GM19397 (cell line): ENCODE data around the gene NFIX.

Experiments
- ATAC-seq: cut with Tn5 transposase; IDR thresholded peaks from one replicate; pipeline ENCODE4 v1.9.1; 2021; ENCODE audit warnings: mild to moderate bottlenecking, moderate library complexity; ENCODE audit not compliant: unreplicated experiment

The NFIX gene

GRCh38 chr19:13069415-13070359 is 74.4 kb downstream of the NFIX start:
- ATAC-seq: no peak

GRCh38 chr19:13070425-13071140 is 75.3 kb downstream of the NFIX start:
- ATAC-seq: no peak

GRCh38 chr19:13071444-13072187 is 76.3 kb downstream of the NFIX start:
- ATAC-seq: no peak

GRCh38 chr19:13072188-13072908 is 77.1 kb downstream of the NFIX start:
- no peak for ATAC-seq

- no peak for ATAC-seq
Observed at GRCh38 chr19:13073263-13073662, 78.0 kb downstream of the NFIX start.

GRCh38 chr19:13074378-13074777 is 79.1 kb downstream of the NFIX start:
- no peak for ATAC-seq

- ATAC-seq: no peak
Observed at GRCh38 chr19:13076320-13076719, 81.0 kb downstream of the NFIX start.

- ATAC-seq: no peak
Observed at GRCh38 chr19:13076787-13077186, 81.5 kb downstream of the NFIX start.

- ATAC-seq: no peak
Observed at GRCh38 chr19:13077240-13077639, 82.0 kb downstream of the NFIX start.

GRCh38 chr19:13078381-13078780 is 83.1 kb downstream of the NFIX start:
- no peak for ATAC-seq

- no peak for ATAC-seq
Observed at GRCh38 chr19:13078897-13079541, 83.7 kb downstream of the NFIX start.

- ATAC-seq: no peak
Observed at GRCh38 chr19:13079542-13079986, 84.3 kb downstream of the NFIX start.

GRCh38 chr19:13082192-13083007 is 87.1 kb downstream of the NFIX start:
- no peak for ATAC-seq

- no peak for ATAC-seq
Observed at GRCh38 chr19:13083008-13083404, 87.7 kb downstream of the NFIX start.

GRCh38 chr19:13083627-13084026 is 88.4 kb downstream of the NFIX start:
- ATAC-seq: no peak

- no peak for ATAC-seq
Observed at GRCh38 chr19:13085666-13086065, 90.4 kb downstream of the NFIX start.

GRCh38 chr19:13086341-13086740 is 91.1 kb downstream of the NFIX start:
- ATAC-seq: no peak

- ATAC-seq: no peak
Observed at GRCh38 chr19:13087295-13087694, 92.0 kb downstream of the NFIX start.

- ATAC-seq: no peak
Observed at GRCh38 chr19:13087795-13088537, 92.7 kb downstream of the NFIX start.
